ENCODE data around the gene ATF7IP2.
"Not testable (repeated sequence)": the region's sequence is repeated elsewhere in the genome, so short reads cannot be mapped to it uniquely, and the experiment has no call there.

Gene ATF7IP2

GRCh38 chr16:10376229-10376628 is 9.6 kb upstream of the ATF7IP2 start:
- no peak for DNase-seq (ENCODE audit: low read depth in 2 of 2)

- DNase-seq (ENCODE audit: low read depth in 2 of 2), result no peak
Observed at GRCh38 chr16:10383626-10384025, 2.2 kb upstream of the ATF7IP2 start.

DNA sequence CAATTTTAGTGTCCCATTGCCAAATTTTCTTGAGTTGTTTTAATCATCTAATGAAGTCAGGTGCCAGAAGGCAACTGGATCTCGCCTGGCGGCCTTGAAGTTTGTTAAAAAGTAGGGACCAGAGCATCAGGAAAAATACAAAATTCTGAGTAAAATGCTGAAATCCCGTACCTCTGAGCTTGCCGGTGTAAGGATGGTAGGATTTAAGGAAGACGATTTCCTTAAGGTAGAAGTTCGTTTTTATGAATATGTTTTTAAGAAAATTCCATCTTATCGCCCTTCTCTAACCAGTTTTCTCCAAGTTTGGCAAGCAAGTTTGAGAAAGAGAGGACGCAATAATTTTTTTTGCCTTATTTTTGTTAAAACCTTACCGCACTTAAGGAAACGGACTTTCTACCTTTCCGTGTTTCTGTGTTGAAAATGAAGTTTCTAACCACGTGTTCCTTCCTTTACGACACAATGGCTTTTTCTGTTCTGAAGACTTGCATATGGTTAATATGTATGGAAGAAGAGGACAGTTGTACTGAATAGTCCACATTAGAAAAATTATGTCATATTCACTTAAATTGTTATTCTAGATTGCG is 748 bp downstream of the ATF7IP2 start:
- DNase-seq (ENCODE audit: low read depth in 2 of 2), result no peak

GRCh38 chr16:10387188-10387617 is 1.3 kb downstream of the ATF7IP2 start:
- no peak for DNase-seq (ENCODE audit: low read depth in 2 of 2)

GRCh38 chr16:10388988-10389387 is 3.1 kb downstream of the ATF7IP2 start:
- no peak for DNase-seq (ENCODE audit: low read depth in 2 of 2)

DNA sequence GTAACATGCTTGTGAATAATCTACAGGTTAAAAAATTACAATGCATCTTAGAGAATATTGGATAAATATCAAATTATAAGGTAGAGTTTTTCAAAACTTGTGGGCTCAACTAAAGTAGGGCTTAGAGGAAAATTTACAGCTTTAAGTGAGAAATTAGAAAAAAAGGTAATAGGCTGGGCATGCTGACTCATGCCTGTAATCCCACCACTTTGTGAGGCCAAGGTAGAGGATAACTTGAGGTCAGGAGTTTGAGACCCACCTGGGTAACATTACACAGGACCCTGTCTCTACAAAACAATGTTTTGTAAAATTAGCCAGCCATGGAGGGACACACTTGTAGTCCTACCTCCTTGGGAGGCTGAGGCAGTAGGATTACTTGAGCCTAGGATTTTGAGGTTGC is 4.5 kb downstream of the ATF7IP2 start:
- no peak for DNase-seq (ENCODE audit: low read depth in 2 of 2)

GRCh38 chr16:10390867-10391266 is 5.0 kb downstream of the ATF7IP2 start:
- no peak for DNase-seq (ENCODE audit: low read depth in 2 of 2)

GRCh38 chr16:10391339-10391738 is 5.5 kb downstream of the ATF7IP2 start:
- no peak for DNase-seq (ENCODE audit: low read depth in 2 of 2)

- DNase-seq (ENCODE audit: low read depth in 2 of 2), result no peak
Observed at GRCh38 chr16:10402975-10403374, 17.1 kb downstream of the ATF7IP2 start.

DNA sequence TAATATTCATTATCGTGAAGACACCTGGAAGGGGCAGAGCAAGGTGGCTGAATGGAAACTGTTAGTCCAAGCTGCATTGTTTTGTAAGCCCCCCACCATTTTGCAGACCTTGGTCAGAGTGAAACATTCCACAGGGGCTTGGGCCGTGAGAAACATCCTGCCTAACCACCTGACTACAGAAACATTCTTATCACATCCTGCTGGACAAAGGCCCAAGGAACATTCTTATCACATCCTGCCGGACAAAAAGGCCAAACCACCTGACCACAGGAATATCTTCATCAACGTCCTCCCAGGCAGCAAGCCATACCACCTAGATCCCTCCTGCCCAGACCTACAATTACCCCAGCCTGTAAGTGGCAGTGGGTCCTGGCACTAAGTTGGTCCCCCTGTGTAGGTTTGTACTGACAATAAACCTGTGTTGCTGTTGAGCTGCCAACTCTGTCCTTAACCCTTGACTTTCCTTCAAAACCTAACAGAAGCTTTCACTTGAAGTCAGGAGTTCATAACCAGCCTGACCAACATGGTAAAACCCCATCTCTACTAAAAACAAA is 19.6 kb downstream of the ATF7IP2 start:
- DNase-seq (ENCODE audit: low read depth in 2 of 2), result no peak

DNA sequence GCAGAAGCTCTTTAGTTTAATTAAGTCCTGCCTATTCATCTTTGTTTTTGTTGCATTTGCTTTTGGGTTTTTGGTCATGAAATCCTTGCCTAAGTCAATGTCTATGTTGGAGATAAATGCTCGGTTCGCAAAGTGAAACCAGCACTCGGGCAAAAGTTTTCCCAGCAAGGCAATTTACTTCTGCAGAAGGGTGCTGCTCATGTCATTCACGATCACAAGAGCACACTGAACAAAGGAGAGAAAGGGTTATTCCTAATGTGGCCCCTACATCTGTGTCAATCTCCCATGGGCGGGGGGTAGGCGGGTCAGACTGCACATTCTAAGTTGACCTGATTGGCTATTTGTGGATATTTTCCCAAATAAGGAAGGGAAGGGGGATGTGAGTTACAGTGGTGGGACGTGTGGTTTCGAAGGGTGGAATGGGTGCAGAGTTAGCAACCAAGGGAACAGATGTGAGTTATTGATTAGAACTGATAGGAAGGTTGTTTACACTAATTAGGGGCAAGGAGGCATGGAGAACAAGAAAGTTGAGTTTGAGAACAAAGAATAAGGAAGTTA is 23.0 kb downstream of the ATF7IP2 start:
- DNase-seq (ENCODE audit: low read depth in 2 of 2), result no peak

DNA sequence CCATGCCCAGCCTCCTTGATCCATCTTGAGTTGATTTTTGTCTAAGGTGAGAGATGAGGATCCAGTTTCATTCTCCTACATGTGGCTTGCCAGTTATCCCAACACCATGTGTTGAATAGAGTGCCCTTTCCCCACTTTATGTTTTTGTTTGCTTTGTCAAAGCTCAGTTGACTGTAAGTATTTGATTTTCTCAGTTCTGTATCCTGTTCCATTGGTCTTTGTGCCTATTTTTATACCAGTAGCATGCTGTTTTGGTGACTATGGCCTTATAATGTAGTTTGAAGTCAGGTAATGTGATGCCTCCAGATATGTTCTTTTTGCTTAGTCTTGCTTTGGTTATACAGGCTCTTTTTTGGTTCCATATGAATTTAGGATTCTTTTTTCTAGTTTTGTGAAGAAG is 23.9 kb downstream of the ATF7IP2 start:
- DNase-seq (ENCODE audit: low read depth in 2 of 2), result not testable (repeated sequence)

DNA sequence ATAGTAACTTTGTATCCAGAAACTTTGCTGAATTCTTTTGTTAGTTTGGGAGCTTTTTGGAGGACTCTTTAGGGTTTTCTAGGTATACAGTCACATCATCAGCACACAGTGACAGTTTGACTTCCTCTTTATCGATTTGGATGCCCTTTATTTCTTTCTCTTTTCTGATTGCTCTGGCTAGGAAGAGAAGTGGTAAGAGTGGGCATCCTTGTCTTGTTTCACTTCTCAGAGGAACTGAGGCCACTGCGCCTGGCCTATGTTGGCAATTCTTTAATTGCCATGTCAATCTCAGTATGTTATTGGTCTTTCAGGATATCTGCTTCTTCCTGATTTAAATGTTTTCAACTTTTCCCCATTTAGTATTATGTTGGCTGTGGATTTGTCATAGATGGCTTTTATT is 24.6 kb downstream of the ATF7IP2 start:
- no peak for DNase-seq (ENCODE audit: low read depth in 2 of 2)

GRCh38 chr16:10412935-10413601 is 27.2 kb downstream of the ATF7IP2 start:
- no peak for DNase-seq (ENCODE audit: low read depth in 2 of 2)

DNA sequence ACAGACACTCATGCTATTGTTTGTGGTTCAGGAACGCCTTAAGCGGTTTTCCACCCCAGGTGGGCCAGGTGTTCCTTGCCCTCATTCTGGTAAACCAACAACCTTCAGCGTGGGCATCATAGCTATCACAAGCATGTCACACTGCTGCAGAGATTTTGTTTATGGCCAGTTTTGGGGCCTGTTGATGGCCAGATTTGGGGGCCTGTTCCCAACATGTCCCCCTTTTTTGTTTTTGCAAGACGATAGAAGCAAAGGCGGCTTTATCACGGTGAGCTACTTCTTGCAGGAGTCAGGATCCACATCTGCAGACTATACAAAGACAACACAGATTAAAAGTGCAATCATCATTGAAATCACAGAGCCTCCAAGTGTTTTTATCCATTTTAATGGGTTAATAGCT is 32.3 kb downstream of the ATF7IP2 start:
- not testable (repeated sequence) for DNase-seq (ENCODE audit: low read depth in 2 of 2)

DNA sequence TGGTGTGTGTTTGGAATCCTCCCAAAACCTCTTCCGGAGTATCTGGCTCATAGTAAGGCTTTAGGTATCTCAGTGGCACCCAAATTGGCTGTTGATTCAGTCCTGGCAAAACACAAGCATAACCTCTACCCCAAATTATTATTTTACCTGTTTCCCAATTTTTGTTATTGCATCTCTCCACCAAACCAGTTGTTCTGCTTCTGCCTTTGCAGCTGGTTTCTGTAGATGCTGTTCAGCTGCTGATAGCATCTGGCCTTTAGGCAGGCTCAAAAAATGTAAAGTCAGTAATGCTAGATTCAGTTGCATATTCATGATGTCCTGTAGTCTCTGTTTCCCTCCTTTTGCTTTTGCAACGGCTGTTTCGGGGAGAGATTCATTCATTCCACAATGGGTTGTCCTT is 33.8 kb downstream of the ATF7IP2 start:
- no peak for DNase-seq (ENCODE audit: low read depth in 2 of 2)

DNA sequence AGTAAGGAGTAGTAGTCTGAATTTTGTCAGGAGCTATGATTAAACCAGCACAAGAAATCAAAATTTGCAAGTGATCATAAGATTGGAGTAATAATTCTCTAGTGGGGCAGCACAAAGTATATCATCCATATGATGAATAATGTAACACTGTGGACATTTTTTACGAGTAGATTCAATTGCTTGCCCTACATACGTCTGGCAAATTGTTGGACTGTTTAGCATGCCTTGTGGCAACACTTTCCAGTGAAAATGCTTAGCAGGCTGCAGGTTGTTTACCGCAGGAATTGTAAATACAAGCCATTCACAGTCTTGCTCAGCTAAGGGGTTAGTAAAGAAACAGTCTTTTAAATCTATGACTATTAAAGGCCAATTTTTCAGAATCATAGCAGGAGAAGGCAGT is 35.7 kb downstream of the ATF7IP2 start:
- no peak for DNase-seq (ENCODE audit: low read depth in 2 of 2)

- DNase-seq (ENCODE audit: low read depth in 2 of 2), result no peak
Observed at GRCh38 chr16:10428433-10429168, 42.7 kb downstream of the ATF7IP2 start.

DNA sequence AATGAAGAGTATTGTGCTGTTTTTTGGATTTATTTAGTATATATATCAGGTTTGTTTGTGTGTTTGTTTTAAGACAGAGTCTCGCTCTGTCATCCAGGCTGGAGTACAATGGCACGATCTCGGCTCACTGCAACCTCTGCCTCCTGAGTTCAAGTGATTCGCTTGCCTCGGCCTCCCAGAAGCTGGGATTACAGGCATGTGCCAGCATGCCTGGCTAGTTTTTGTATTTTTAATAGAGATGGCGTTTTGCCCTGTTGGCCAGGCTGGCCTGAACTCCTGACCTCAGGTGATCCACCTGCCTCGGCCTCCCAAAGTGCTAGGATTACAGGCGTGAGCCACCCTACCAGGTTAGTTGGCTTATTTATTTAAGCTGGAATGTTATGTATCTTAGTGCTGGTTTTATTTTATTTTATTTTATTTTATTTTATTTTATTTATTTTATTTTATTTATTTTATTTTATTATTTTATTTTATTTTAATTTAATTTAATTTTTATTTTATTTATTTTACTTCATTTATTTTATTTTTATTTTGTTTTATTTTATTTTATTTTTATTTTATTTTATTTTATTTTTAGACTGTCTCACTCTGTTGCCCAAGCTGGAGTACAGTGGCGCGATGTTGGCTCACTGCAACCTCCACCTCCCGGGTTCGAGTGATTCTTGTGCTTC is 43.6 kb downstream of the ATF7IP2 start:
- not testable (repeated sequence) for DNase-seq (ENCODE audit: low read depth in 2 of 2)

DNA sequence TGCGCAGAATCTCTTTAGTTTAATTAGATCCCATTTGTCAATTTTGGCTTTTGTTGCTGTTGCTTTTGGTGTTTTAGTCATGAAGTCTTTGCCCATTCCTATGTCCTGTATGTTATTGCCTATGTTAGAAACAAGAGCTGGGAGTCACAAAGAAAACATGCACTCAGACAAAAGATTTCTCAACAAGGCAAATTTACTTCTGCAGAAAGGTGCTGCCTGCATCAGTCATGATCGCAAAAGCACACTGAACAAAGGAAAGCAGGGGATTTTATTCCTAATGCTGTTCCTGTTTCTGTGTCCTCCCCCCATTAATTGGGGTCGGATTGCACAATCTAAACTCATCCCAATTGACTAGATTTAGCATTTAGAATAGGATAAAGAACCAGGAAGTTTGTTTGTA is 55.9 kb downstream of the ATF7IP2 start:
- DNase-seq (ENCODE audit: low read depth in 2 of 2), result no peak

DNA sequence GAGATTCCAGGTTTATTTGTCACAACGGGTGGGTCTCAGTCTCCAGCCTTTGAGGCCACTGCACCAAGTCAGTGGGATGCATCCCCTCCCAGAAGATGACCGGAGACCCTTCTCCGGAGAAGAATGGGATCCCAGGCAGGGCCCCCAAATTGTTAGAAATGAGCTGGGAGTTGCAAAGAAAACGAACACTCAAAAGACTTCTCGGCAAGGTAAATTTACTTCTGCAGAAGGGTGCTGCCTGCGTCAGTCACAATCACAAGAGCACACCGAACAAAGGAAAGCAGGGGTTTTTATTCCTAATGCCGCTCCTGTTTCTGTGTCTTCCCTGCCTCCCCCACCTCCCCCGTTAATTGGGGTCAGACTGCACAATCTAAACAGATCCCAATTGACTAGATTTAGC is 61.4 kb downstream of the ATF7IP2 start:
- no peak for DNase-seq (ENCODE audit: low read depth in 2 of 2)
